ENCODE results near the gene HOXA6.

HOXA6 gene

GRCh38 chr7:27107391-27108381, 39.9 kb downstream of the HOXA6 start:
- DNase-seq (ENCODE audit: low read depth), result no peak

- DNase-seq (ENCODE audit: low read depth), result no peak
Observed at GRCh38 chr7:27106901-27107240, 40.7 kb downstream of the HOXA6 start.

- DNase-seq (ENCODE audit: low read depth), result no peak
Observed at GRCh38 chr7:27106181-27106900, 41.2 kb downstream of the HOXA6 start.

- DNase-seq (ENCODE audit: low read depth), result no peak
Observed at GRCh38 chr7:27105301-27106031, 42.1 kb downstream of the HOXA6 start.

GRCh38 chr7:27104341-27105058, 43.1 kb downstream of the HOXA6 start:
- DNase-seq (ENCODE audit: low read depth), result no peak

- DNase-seq (ENCODE audit: low read depth), result no peak
Observed at GRCh38 chr7:27103489-27104226, 43.9 kb downstream of the HOXA6 start.

- DNase-seq (ENCODE audit: low read depth), result no peak
Observed at GRCh38 chr7:27102581-27103442, 44.8 kb downstream of the HOXA6 start, which contains the start of gene HOXA2. Gene HOXA2 (minus strand): TSS chr7:27102683. CDS start chr7:27102500, 183 bp downstream.

GRCh38 chr7:27101957-27102580, 45.5 kb downstream of the HOXA6 start:
- DNase-seq (ENCODE audit: low read depth), result no peak

GRCh38 chr7:27101171-27101956, 46.2 kb downstream of the HOXA6 start:
- DNase-seq (ENCODE audit: low read depth), result no peak

- no peak for DNase-seq (ENCODE audit: low read depth)
Observed at GRCh38 chr7:27100694-27101170, 46.8 kb downstream of the HOXA6 start.

GRCh38 chr7:27099453-27100370, 47.9 kb downstream of the HOXA6 start:
- DNase-seq (ENCODE audit: low read depth), result no peak

- no peak for DNase-seq (ENCODE audit: low read depth)
Observed at GRCh38 chr7:27098578-27099451, 48.8 kb downstream of the HOXA6 start.

GRCh38 chr7:27097686-27098577, 49.6 kb downstream of the HOXA6 start:
- DNase-seq (ENCODE audit: low read depth), result no peak

- DNase-seq (ENCODE audit: low read depth), result no peak
Observed at GRCh38 chr7:27096768-27097514, 50.6 kb downstream of the HOXA6 start.
